MCF 10A (cell line): ENCODE results near the gene MLANA. TPM values are rescaled to one million over a fixed set of nuclear protein-coding genes. Genes with fewer than 3 reads are reported as not detected.
"Not testable (repeated sequence)": the region's sequence is repeated elsewhere in the genome, so short reads cannot be mapped to it uniquely, and the experiment has no call there.

Experiments
- BruUV-seq: library from RNA; stranded (reverse); fragments of 400-500 nt; replicated peaks from 2 replicates; lab custom pipeline; 2021; lab: Mats Ljungman, UMichigan
- CTCF ChIA-PET: fragments of 300-600 bp; sonication (Branson Sonifier 250); formaldehyde crosslinking; extraction: SDS; loops from one replicate; lab custom pipeline; 2021; ENCODE audit warnings: antibody characterized with exemption, inconsistent platforms; lab: Yijun Ruan, JAX
- POLR2A ChIA-PET: fragments of 300-600, 350-650 bp; sonication (Branson Sonifier 250); formaldehyde crosslinking; extraction: SDS; loops from one replicate; lab custom pipeline; 2020; ENCODE audit warnings: antibody characterized with exemption, inconsistent platforms; lab: Yijun Ruan, JAX
- DNase-seq: peaks from one replicate; pipeline ENCODE4 v3.0.0-alpha.2; 2018; ENCODE audit not compliant: unreplicated experiment
- H3K27ac Mint-ChIP-seq: one replicate; pipeline ENCODE4 v1.8.0; 2022; ENCODE audit warnings: mild to moderate bottlenecking, low read depth, mixed read lengths; ENCODE audit not compliant: unreplicated experiment
- H3K27me3 Mint-ChIP-seq: one replicate; pipeline ENCODE4 v1.8.0; 2022; ENCODE audit warnings: mixed read lengths; ENCODE audit not compliant: insufficient read depth, unreplicated experiment
- H3K36me3 Mint-ChIP-seq: one replicate; pipeline ENCODE4 v1.8.0; 2022; ENCODE audit warnings: mild to moderate bottlenecking, moderate library complexity, mixed read lengths; ENCODE audit not compliant: insufficient read depth, unreplicated experiment
- H3K4me1 Mint-ChIP-seq: one replicate; pipeline ENCODE4 v1.8.0; 2022; ENCODE audit warnings: mixed read lengths; ENCODE audit not compliant: insufficient read depth, unreplicated experiment
- H3K4me3 Mint-ChIP-seq: one replicate; pipeline ENCODE4 v1.8.0; 2022; ENCODE audit warnings: mild to moderate bottlenecking, moderate library complexity, mixed read lengths; ENCODE audit not compliant: unreplicated experiment
- H3K9me3 Mint-ChIP-seq: one replicate; pipeline ENCODE4 v1.8.0; 2022; ENCODE audit warnings: mixed read lengths; ENCODE audit not compliant: unreplicated experiment
- CTCF ChIP-seq: fragments of 200-600 bp; IDR thresholded peaks from one replicate; pipeline ENCODE4 v1.8.0; 2022; ENCODE audit warnings: antibody characterized with exemption, mild to moderate bottlenecking; ENCODE audit not compliant: unreplicated experiment
- intact Hi-C: fragments of 100-400 bp; cut with micrococcal nuclease; formaldehyde crosslinking; loops from 2 replicates; pipeline ENCODE4 v1.14.1; 2022
- total RNA-seq: library from RNA; stranded (reverse); gene quantifications from 2 replicates; pipeline ENCODE4 v1.2.3, GENCODE V29; 2022

The MLANA gene
- total RNA-seq, 1 experiment from 2014 or later: not detected

GRCh38 chr9:5874048-5874447 lies 16.6 kb upstream of the MLANA start:
- no peaks in the 10 kb centered on the region for H3K27me3 Mint-ChIP-seq
- ChIA-PET CTCF (interaction anchor here (0.6 to 7.9 kb wide), 3 partner anchors 13 to 76 kb away, joined by 3 to 43 read pairs (median 4); no protein-coding TSS in a partner anchor), POLR2A (interaction anchor here (0.6 kb wide), 1 partner anchor 88 kb away, joined by 3 read pairs; no protein-coding TSS in a partner anchor)
- H3K4me3 Mint-ChIP-seq: no peak overlapping the region
- no peaks in the 10 kb centered on the region for H3K36me3 Mint-ChIP-seq
- TF ChIP-seq CTCF: no peak
- BruUV-seq: no TSS peak
- intact Hi-C loops: no loop called here
- H3K9me3 Mint-ChIP-seq: peaks cover 8% of the 10 kb centered on the region
- no peak overlapping the region for H3K27ac Mint-ChIP-seq
- DNase-seq: no peak
- H3K4me1 Mint-ChIP-seq: peaks cover 17% of the 10 kb centered on the region

- TF ChIP-seq CTCF: no peak
- DNase-seq: no peak
- Mint-ChIP-seq H3K9me3 (peaks cover 8% of the 10 kb centered on the region), H3K27me3 (no peaks in the 10 kb centered on the region), H3K27ac (no peak overlapping the region), H3K4me1 (peaks cover 5% of the 10 kb centered on the region), H3K36me3 (no peaks in the 10 kb centered on the region), H3K4me3 (no peak overlapping the region)
- CTCF ChIA-PET: interaction anchor here (0.5 to 7.9 kb wide), 2 partner anchors 11 to 37 kb away, joined by 3 to 43 read pairs; no protein-coding TSS in a partner anchor
- intact Hi-C loops: loop anchor here (5.0 kb wide), 1 partner anchor 44 kb away; the partner anchor contains the start of gene ERMP1
- POLR2A ChIA-PET: no interaction called here
- BruUV-seq: no TSS peak
Observed at GRCh38 chr9:5876026-5876425, 14.7 kb upstream of the MLANA start.

GRCh38 chr9:5876711-5877110 lies 14.0 kb upstream of the MLANA start:
- Mint-ChIP-seq H3K27me3 (no peaks in the 10 kb centered on the region), H3K27ac (no peak overlapping the region), H3K9me3 (peaks cover 8% of the 10 kb centered on the region), H3K36me3 (no peaks in the 10 kb centered on the region), H3K4me3 (no peak overlapping the region), H3K4me1 (peaks cover 5% of the 10 kb centered on the region)
- BruUV-seq: no TSS peak
- no peak for TF ChIP-seq CTCF
- ChIA-PET CTCF (interaction anchor here (0.8 kb wide), 1 partner anchor 9 kb away, joined by 3 read pairs; no protein-coding TSS in a partner anchor), POLR2A (no interaction called here)
- intact Hi-C loops: loop anchor here (5.0 kb wide), 1 partner anchor 44 kb away; the partner anchor contains the start of gene ERMP1
- peak; percentile 18 for DNase-seq

- CTCF ChIA-PET: interaction anchor here (0.6 to 2.5 kb wide), 15 partner anchors 9 to 427 kb away, joined by 3 to 19 read pairs (median 4); partner anchors contain the start of gene ERMP1
- Mint-ChIP-seq H3K4me1 (peaks cover 9% of the 10 kb centered on the region), H3K36me3 (no peaks in the 10 kb centered on the region), H3K9me3 (peaks cover 8% of the 10 kb centered on the region), H3K27ac (peak overlapping the region; percentile 80), H3K4me3 (peak overlapping the region; percentile 58), H3K27me3 (no peaks in the 10 kb centered on the region)
- POLR2A ChIA-PET: interaction anchor here (0.6 to 2.6 kb wide), 20 partner anchors 9 to 533 kb away, joined by 3 to 37 read pairs (median 4); partner anchors contain the start of genes CD274, ERMP1, RANBP6 and UHRF2
- TF ChIP-seq CTCF: no peak
- intact Hi-C loops: loop anchor here (5.0 kb wide), 1 partner anchor 47 kb away; the partner anchor contains the start of gene ERMP1
- DNase-seq: peak; percentile 85
- BruUV-seq: TSS peak; percentile 54
Observed at GRCh38 chr9:5879419-5880181, 11.1 kb upstream of the MLANA start.

GRCh38 chr9:5882244-5883012 lies 8.3 kb upstream of the MLANA start:
- DNase-seq, H3K36me3 Mint-ChIP-seq, H3K27me3 Mint-ChIP-seq, intact Hi-C loops, H3K9me3 Mint-ChIP-seq, H3K4me1 Mint-ChIP-seq, H3K27ac Mint-ChIP-seq, BruUV-seq, H3K4me3 Mint-ChIP-seq: not testable (repeated sequence)
- POLR2A ChIA-PET: interaction anchor here (0.7 kb wide), 1 partner anchor 30 kb away, joined by 3 read pairs; no protein-coding TSS in a partner anchor
- CTCF ChIA-PET: interaction anchor here (1.6 to 7.5 kb wide), 2 partner anchors 34 to 171 kb away, joined by 3 to 76 read pairs; no protein-coding TSS in a partner anchor
